G401 (cell line): ENCODE results near the gene SEMA3G. TPM values are rescaled to one million over a fixed set of nuclear protein-coding genes. Genes with fewer than 3 reads are reported as not detected.

Experiments used
- DNase-seq: peaks from one replicate; pipeline ENCODE4 v3.0.0-alpha.2; 2015; ENCODE audit warnings: low spot score
- in situ Hi-C: cut with HindIII; loops from 2 replicates; pipeline ENCODE4 v1.10.0; 2016; ENCODE audit warnings: low sequenced_read_pairs, mixed read lengths
- total RNA-seq: library from RNA; depleted of rRNA; stranded (reverse); fragments of >200 nt; shearing (Covaris generic); gene quantifications from 2 replicates; pipeline ENCODE4 v1.2.3, GENCODE V29; 2014

The SEMA3G gene
- total RNA-seq, 1 experiment from 2014 or later, result 0.10 TPM

DNA sequence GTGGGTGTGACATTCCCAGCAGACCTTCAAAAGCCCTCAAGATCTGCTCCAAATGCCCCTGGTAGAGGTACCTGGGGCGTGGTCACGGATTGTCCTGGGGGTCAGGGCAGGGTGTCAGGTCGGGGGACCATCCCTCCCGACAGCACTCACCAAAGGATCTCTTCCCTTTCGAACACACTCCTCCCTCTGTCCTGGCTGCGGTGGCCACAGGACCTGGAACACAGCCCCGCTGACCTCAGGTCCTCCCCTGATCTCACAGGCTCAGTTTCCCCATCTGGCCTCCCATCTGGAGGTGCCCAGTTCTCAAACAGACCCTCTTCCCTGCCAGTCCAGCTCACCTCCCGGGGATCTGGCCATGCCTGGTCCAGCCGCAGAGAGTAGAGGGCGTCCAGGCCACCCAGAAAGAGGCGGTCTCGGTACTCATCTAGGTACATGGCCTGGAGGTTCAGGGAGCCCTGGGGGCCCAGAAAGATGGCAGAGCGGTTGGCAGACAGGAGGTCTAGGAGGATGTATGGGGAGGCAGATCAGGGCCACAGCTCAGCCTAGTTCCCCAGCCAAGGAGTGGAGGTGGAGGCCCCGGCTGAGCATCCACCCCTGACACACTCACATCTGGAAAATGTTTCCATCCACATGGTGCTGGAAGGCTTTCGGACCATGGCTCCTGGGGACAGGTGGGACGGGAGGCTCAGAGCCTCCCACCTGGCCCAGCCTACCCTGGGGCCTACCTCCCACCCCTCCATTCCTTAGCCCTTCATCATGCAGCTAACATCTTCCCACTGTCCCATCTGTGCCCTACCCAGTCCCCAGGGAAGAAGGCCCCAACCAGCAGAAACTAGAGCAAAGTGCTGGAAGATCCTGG is 2.3 kb downstream of the SEMA3G start:
- in situ Hi-C loops, result no loop called here
- no peak for DNase-seq

DNA sequence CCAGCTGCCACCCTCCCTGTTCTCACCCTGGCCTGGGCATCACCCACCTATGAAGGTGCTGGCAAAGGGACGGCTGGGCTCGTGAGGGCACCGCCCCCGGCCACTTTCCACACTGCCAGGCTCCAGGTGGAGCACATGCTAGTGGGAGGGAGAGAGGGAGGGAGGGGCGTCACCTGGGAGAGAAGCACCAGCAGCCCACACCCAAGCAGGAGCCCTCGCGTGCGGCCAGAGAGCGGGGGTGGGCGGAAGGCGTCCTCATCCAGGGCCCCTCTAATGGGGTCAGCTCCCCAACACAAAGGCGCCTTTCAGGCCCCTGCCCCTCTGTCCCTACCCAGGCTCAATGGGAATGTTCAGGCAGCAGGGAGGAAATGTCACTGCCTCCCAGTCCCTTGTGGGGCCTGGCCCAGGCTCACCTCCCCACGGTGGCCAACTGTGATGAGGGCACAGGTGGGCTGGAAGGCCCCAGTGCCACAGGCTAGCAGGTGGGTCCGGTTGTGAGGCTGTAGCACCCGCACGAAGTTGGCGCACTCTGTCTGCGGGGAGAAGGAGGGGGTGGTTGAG is 3.1 kb downstream of the SEMA3G start:
- in situ Hi-C loops, result no loop called here

DNA sequence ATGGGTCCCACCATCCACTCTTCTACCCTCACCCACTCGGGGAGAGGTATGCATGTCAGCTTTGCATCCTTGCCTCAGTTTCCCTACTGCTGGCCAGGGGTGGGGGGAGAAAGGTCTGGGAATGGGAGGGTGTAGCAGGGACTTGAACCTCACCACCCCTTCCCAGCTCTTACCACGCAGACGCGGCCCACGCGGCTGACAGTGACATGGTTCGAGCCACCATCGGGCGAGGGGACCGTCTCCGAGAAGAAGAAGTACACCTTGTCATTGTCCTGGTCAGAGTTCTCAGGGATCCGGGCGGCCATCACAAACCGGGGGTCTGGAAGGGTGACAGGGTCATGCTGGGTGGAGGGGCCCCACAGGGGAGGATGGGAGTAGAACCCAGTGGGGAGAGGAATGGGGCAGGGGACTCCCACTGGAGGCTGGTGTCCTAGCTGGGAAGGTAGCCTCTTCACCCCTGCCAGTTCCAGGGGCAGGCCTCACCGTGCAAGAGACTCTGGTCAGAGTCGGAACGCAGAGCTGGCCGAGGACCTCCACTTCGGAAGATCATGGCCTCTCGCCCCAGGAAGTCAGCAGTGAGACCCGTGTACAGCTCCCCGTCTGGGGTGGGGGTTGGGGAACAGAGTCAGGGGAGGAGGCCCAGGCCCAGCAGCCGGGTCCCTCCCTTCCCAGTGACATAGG is 3.7 kb downstream of the SEMA3G start:
- in situ Hi-C loops, result no loop called here
- no peak for DNase-seq

More for the DNA sequence above, 3.1 kb downstream of the SEMA3G start:
- DNase-seq, result no peak

DNA sequence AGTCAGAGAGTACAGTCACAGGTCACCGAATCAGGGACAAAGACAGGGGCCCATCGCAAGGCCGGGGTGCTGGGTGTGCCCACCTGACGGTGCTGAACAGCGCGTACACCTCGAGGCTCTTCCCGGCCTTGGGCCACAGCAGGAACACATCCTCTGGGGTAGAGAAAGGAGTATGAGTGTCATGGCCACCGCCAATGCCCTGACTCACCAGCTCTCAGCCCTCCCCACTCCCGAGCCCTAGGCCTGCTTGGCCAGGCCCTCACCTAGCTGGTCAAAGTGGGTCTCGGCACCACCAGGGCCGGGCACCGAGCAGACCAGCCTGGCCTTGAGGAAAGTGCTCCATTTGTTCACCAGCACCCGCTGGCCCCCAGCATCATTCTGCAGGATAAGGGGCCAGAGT is 4.2 kb downstream of the SEMA3G start:
- in situ Hi-C loops, result no loop called here
- no peak for DNase-seq

DNA sequence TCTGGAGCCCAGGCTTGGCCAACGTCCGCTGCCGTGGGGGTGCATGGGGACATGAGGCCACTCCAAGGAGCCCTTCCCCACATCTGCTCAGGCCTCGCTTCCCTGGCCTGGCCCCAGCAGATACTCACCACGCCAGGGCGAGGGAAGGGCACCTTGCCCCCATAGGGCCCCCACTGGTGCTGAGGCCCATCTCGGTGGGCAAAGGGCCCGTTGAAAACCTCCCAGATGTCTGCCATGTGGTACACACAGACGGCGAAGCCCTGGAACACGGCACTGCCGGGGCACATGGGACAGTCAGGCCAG is 4.7 kb downstream of the SEMA3G start:
- no peak for DNase-seq
- in situ Hi-C loops, result no loop called here

DNA sequence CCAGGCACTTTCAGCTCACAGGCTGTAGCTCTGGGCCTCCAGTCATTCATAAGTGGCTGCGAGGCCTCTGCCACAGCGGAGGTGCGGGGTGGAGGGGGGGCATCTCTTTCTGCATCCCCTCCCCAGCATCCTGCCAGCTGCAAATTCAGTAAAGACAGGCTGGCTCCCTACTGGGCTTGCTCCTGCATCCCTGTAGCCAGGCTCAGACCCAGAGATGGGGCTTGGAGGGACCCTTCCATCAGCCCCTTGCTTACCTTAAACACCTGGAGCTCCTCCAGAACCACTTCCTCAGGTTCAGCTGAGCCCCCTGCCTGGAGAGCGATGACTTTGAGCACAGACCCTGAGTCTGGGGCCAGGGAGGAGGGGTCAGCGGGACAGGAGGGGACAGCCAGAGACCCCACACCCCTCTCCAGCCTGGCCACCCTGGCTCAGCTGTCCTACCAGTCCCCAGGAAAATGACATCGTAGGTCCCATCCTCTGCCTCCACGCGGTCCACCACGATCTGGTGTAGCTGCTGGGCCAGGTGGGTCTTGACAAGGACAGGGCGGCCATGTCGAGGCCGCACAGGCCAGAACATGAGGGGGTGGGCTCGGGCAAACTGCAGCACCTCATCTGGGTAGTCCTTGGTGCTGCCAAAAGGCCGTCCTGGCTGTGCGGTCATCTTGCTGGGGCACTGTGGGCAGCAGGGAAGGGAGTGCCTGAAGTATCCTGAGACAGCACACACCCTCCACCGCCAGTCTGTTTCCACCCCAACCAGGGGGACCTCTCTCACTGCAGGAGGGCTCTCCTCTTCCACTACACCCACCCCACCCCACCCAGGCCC is 5.3 kb downstream of the SEMA3G start:
- in situ Hi-C loops, result no loop called here
- no peak for DNase-seq

DNA sequence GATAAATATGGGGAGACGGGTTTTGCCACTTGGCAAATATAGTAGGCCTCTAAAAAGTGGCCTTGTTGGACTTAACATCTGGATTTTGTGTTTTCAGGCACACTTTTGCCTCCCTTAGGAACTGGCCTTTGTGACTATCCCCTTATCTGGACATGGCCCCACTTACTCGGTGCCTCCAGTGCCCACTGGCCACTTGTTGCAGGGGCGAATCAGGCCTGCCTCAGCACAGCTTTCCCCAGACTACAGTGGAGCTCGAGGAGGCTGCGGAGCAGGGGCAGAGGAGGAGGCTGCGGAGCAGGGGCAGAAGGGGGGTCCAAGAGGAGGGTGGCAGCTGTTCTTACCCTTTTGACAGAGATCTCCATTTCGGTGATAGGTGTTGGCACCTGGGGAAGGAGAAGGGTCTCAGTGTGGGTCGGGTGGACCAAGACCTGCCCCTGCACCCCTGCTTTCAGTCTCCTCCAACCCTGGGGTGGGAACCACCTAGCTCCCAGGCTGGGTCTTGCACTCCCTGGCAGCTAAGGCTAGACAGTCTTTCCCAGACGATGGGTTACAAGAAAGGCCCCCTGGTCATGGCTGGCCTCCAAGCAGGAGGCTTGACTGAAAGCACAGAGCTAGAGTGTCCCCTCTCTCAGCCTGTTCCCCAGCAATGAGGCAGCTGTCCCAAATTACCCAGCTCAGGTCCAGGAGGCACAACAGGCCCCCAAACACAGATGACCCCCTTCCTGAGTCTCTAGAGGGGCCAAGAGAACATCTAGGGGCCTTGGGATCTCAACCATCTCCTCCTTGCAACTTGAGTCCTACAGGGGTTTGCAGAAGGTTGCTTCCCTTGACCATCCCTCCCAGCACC is 6.1 kb downstream of the SEMA3G start:
- in situ Hi-C loops, result no loop called here
- DNase-seq, result no peak

DNA sequence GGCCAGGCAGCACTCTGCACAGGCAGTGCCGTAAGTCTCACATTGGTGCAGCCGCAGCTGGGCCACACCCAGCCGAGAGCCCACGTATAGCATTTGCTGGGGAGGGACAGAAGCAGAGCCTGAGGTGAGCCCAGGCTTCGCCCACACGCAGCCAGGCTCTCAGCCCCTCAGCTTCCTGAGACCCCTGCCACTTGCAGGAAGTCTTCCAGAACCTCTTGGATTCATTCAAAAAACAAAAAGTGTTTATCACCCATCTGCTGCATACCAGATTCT is 6.9 kb downstream of the SEMA3G start:
- no peak for DNase-seq
- in situ Hi-C loops, result no loop called here

DNA sequence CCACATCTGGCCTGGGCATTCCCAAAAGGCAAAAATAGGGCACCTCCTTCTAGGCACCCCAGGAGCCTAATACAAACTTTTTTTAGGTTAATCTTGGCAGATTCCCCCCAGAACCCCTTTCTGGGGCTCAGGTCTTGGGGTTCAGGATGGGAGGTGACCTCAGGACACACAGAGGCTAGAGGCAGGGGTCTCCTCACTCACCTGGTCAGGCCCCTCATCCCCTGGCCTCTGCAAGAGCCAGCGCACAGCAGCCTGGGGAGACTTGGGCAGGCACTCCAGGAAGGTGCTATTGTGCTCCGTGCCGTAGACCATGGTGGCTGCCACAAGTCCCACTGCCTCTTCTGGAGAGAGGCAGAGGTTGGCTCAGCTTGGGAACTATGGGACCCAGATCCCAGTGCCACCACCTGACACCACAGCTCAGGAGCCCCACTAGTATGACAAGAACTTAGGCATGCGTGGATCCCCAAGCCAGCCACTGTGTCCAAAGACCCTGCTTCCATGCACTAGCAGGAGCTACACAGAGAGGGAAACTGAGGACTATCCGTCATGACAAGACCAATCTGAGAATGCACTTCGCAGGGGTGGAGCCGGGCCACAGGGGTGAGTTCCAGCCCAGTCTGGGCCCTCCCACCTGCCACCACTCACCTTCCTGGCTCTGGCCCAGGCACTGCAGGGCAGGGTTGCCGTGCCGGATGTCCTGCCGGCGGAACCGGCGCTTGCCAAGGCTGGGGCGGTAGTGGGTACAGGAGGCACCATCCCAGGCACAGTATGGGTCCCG is 7.4 kb downstream of the SEMA3G start:
- peak; percentile 69 for DNase-seq
- in situ Hi-C loops, result no loop called here

DNA sequence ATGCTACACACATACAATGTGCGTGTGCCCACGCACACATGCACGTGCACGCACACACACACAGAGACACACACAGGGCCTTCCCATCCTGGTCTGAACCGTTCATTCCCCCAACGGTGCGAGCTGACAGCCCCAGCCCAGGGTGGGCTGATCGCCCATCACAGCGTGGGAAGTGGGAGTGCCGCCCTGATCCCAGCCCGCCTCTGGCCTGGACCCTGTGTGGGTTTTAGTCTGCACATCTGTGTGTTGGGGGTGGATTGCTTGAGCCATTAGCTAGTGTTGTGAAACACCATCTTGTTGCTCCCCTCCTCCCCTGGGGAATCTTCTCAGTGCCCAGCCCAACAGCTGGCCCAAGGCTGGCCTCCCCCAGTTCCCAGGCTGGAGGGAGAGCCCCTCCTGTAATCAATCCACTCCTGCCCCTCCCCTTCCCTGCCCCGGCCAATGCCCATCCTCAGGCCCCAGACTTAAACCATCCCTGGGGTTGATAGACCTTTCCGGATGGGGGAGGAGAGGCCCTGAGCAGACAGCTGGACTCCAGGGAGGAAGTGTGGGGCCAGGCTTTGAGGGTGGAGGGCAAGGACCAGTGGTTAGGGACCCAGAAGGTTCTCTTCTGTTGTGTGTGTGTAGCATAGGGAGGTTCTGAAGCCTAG is 8.3 kb downstream of the SEMA3G start:
- in situ Hi-C loops, result no loop called here
- no peak for DNase-seq

DNA sequence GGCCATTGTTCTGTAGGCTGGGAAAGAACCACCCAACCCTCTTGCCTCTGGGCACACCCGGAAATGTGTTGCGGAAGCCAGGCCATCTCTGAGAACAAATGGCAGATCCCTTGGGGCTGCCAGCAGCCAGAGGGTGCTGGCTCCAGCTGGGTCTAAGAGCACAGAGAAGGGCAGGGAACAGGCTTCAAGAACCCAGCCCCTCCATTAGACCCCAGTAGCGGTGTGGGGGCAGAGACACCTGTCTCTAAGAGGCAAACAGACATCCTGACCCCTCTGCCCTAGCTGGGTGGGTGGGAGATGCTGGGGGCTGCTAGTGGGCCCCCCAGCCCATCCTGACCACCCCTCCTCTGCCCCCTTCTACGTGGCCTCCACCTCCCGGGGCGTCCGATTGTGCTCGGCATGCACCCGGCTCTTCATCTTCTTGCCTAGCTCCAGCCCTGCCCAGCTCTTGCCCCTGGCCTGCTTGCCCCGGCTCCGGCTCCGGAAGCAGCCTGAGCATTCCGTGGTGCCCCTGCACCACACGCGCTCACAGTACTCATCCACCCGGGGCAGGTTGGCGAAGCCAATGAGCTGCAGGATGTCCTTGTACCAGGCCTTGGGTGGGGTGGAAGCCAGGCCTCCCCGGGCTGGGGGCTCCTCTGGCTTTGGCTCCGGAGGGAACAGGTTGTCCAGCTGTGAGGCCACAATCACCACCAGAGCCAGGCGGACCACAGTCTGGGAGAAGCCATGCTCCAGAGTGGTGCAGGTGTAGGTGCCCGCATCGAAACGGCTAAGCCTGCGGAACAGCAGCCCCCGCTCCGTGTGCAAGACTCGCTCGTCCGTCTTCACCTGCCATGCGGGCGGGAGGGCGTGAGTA is 9.4 kb downstream of the SEMA3G start:
- no peak for DNase-seq
- in situ Hi-C loops, result no loop called here

DNA sequence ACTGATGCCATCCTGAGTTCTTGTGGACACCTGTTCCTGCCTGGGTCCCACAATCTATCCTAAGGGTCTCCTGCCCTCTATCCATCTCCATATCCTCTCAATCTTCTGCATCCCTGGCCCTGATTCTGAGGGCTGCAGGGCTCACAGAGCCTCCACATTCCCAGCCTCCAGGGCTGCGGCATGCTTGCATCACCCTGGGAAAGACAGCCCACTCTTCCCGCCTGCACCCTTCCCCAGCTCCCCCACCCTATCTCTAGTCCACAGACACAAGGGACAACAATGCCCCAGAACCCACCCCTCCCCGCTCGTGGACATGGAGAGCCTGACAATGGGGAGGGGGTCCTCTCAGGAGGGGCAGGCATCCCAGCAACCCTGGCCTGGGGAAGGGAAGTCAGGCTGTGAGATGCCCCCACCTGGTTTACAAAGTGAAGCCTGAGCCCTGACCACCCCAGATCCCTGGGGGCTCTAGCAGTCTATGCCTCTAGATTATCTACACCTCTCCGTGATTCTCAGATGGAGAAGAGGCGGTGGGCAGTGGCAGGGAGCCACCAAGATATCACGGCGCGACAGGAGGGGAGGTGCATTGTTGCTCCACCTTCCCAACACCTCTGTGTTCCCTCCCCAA is 10.3 kb downstream of the SEMA3G start:
- no peak for DNase-seq
- in situ Hi-C loops, result no loop called here

DNA sequence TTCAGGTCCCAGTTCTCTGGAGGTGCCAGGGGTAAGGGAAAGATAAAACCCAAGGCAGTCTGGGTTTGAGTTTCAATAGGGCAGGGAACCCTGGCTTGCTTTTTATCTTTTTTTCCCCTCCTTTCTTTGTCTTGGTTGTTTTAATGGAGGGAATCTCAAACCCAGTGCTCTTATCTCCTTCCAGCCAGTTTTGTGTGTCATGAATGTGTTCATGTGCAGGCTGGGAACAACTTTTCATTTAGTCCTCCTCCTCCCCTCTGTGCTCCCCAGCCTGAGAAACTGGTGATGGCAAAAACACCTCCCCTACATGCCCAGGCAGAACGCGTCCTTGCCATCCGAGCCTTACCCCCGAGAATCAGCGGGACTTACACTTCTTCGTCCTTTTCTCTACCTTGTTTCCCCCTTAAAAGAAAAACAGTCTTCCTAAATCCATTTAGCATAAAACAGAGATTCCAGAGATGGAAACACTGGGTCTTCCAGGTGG is 10.9 kb downstream of the SEMA3G start:
- DNase-seq, result no peak
- in situ Hi-C loops, result no loop called here

DNA sequence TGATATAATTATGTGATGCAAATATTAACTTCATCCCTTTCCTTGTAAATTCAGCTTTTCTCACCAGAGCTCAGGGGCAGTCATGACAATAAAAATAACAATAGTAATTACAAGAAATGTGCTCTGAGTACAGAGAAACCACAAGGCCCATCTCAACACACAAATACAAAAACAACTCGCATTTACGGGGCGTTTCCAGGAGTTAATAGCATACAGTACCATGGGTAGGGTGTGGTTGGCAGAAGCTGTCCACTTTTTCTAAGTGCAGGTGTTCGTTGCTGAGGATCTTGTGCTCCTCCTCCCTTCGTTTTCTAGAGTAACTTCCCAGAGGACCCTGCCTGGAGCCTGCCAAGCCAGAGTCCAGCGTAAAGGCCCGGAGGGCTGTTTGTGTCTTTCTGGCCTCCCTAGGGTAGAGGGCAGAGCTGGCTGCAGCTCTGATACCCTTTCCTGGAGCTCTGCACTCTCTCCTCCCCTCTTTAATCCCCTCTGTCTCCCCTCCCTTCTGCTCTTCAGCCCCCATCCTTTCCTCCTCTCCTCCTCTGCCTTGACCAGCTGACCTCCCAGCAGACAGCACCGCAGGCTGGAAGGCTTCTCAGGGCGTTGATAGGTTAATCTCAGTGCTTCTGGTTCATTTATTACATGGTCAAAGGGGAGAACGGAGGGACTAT is 11.4 kb downstream of the SEMA3G start:
- no peak for DNase-seq
- in situ Hi-C loops, result no loop called here

DNA sequence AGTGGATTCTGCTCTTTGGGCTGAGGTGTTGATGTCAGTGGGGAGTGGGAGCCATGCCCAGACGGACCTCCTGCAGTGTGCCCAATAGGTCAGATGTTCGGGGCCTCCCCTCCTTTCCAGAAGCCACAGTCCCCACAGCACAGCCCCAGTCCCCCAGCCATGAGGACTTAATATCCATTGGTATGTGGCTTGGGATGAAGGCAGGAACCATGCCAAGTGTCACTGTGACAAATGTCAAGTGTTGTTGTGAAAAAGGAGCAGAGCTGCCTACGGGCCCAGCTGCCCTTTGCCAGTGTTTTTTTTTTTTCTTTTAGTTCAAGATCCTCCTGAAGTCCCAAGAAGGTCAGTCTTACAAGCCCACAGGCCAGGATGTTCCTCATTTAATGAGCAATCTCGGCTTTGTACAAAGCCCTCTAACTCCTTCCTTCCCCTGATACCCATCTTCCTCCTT is 12.2 kb downstream of the SEMA3G start:
- in situ Hi-C loops, result no loop called here
- no peak for DNase-seq

DNA sequence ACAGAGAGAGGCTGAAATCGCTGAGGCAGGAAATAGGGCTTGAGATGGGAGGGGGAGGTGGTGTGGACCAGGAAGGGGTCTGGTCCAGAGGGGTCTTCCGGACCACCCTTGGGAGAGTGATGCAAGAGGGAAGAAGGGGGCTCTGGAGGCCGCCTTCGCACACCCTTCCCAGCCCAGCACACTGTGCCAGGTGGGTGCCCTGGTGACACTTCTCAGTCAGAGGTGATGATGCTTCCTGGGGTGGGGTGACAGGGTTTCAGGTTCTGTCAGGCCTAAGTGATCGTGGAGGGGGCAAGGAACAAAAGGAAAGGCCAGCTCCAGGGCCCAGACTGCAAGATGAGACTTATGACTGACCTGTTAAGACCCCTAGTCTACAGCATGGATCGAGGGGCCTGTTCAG is 12.7 kb downstream of the SEMA3G start:
- in situ Hi-C loops, result no loop called here
- no peak for DNase-seq
